GM23338 (cell line): ENCODE results near the gene HDAC8. TPM values are rescaled to one million over a fixed set of nuclear protein-coding genes. Genes with fewer than 3 reads are reported as not detected.

Source experiments
- ATAC-seq: fragments of 200-7000 bp; cut with Tn5 transposase; 3 replicates; pipeline ENCODE4 v1.9.1; 2020
- DNase-seq: peaks from one replicate; pipeline ENCODE4 v3.0.0-alpha.2; 2015; ENCODE audit warnings: low spot score
- H2AFZ ChIP-seq: fragments of 200-600 bp; sonication (generic); 2 replicates; pipeline ENCODE4 v1.8.0; 2016; ENCODE audit warnings: antibody characterized with exemption, mild to moderate bottlenecking, moderate library complexity
- H3F3A ChIP-seq: fragments of 200-600 bp; sonication (generic); replicated peaks from 2 replicates; pipeline ENCODE4 v1.8.0; 2017; ENCODE audit warnings: antibody characterized with exemption, mixed run types, low read depth
- H3K27ac ChIP-seq: fragments of 200-600 bp; sonication (generic); 2 replicates; pipeline ENCODE4 v1.6.1; 2016; ENCODE audit warnings: low read depth
- H3K27me3 ChIP-seq: fragments of 200-600 bp; sonication (generic); 2 replicates; pipeline ENCODE4 v1.8.0; 2016; ENCODE audit warnings: mild to moderate bottlenecking, mixed run types, moderate library complexity; ENCODE audit not compliant: insufficient read depth
- H3K36me3 ChIP-seq: fragments of 200-600 bp; sonication (generic); 2 replicates; pipeline ENCODE4 v1.8.0; 2016; ENCODE audit warnings: mild to moderate bottlenecking; ENCODE audit not compliant: insufficient read depth
- H3K4me1 ChIP-seq: fragments of 200-600 bp; sonication (generic); 2 replicates; pipeline ENCODE4 v1.8.0; 2016; ENCODE audit warnings: mild to moderate bottlenecking, moderate library complexity; ENCODE audit not compliant: insufficient read depth
- H3K4me2 ChIP-seq: fragments of 200-600 bp; sonication (generic); 2 replicates; pipeline ENCODE4 v1.7.1; 2017; ENCODE audit warnings: mixed run types
- H3K4me3 ChIP-seq: fragments of 200-600 bp; sonication (generic); 2 replicates; pipeline ENCODE4 v1.6.1; 2016; ENCODE audit warnings: mixed run types
- H3K79me2 ChIP-seq: fragments of 200-600 bp; sonication (generic); replicated peaks from 2 replicates; pipeline ENCODE4 v1.8.0; 2017; ENCODE audit warnings: mild to moderate bottlenecking; ENCODE audit not compliant: insufficient read depth
- H3K9me2 ChIP-seq: fragments of 200-600 bp; sonication (generic); 2 replicates; pipeline ENCODE4 v1.8.0; 2017; ENCODE audit not compliant: insufficient read depth
- H4K20me1 ChIP-seq: fragments of 200-600 bp; sonication (generic); replicated peaks from 2 replicates; pipeline ENCODE4 v1.8.0; 2017; ENCODE audit warnings: mild to moderate bottlenecking; ENCODE audit not compliant: insufficient read depth
- H3K27ac Mint-ChIP-seq: 2 replicates; pipeline ENCODE4 v1.8.0; 2020; ENCODE audit warnings: inconsistent platforms, mild to moderate bottlenecking, moderate library complexity, mixed read lengths
- H3K27me3 Mint-ChIP-seq: 3 replicates; pipeline ENCODE4 v1.8.0; 2022; ENCODE audit warnings: low read depth, mild to moderate bottlenecking, moderate library complexity, mixed read lengths, inconsistent platforms; ENCODE audit not compliant: insufficient read depth, poor library complexity
- H3K36me3 Mint-ChIP-seq: 3 replicates; pipeline ENCODE4 v1.8.0; 2021; ENCODE audit warnings: low read depth, mild to moderate bottlenecking, inconsistent platforms, moderate library complexity, mixed read lengths
- H3K4me1 Mint-ChIP-seq: 3 replicates; pipeline ENCODE4 v1.8.0; 2020; ENCODE audit warnings: mild to moderate bottlenecking, inconsistent platforms, mixed read lengths
- H3K4me3 Mint-ChIP-seq: 3 replicates; pipeline ENCODE4 v1.8.0; 2021; ENCODE audit warnings: moderate library complexity, mild to moderate bottlenecking, inconsistent platforms, mixed read lengths
- H3K9me3 Mint-ChIP-seq: 3 replicates; pipeline ENCODE4 v1.8.0; 2020; ENCODE audit warnings: moderate library complexity, mild to moderate bottlenecking, inconsistent platforms, mixed read lengths
- CREB1 ChIP-seq: fragments of 250-450 bp; sonication (Bioruptor Pico); IDR thresholded peaks from 2 replicates; pipeline ENCODE4 v1.5.0; 2020; ENCODE audit warnings: low read depth, mild to moderate bottlenecking, moderate library complexity
- EZH2 ChIP-seq: fragments of 200-600 bp; sonication (generic); IDR thresholded peaks from one replicate; pipeline ENCODE4 v1.8.0; 2017; ENCODE audit warnings: antibody characterized with exemption, mild to moderate bottlenecking, low read depth; ENCODE audit not compliant: unreplicated experiment
- EZH2phosphoT487 ChIP-seq: fragments of 200-600 bp; sonication (generic); IDR thresholded peaks from one replicate; pipeline ENCODE4 v1.8.1; 2018; ENCODE audit warnings: antibody characterized with exemption; ENCODE audit not compliant: unreplicated experiment
- POLR2AphosphoS5 ChIP-seq: IDR thresholded peaks from 2 replicates; pipeline ENCODE4 v1.6.1; 2016; ENCODE audit warnings: antibody characterized with exemption, low read depth
- STAT1 ChIP-seq: IDR thresholded peaks from one replicate; pipeline ENCODE4 v1.6.1; 2016; ENCODE audit warnings: antibody characterized with exemption; ENCODE audit not compliant: unreplicated experiment
- polyA plus RNA-seq: library from polyadenylated mRNA; unstranded; fragments of >200 nt; fragmentation: Nextera tagmentation; extraction: Ambion mirVana; gene quantifications from 2 replicates; pipeline ENCODE4 v1.2.1, GENCODE V29; 2016
- total RNA-seq: library from RNA; depleted of rRNA; stranded (reverse); fragments of >200 nt; shearing (Covaris generic); gene quantifications from 2 replicates; pipeline ENCODE4 v1.2.3, GENCODE V29; 2014
- TF ChIP-seq, protein P1 (sequence below): fragments of 250-450 bp; sonication (Bioruptor Pico); IDR thresholded peaks from 2 replicates; pipeline ENCODE4 v1.5.0; 2020; ENCODE audit warnings: mild to moderate bottlenecking, moderate library complexity
- TF ChIP-seq, protein P2 (sequence below): IDR thresholded peaks from one replicate; pipeline ENCODE4 v1.6.1; 2018; ENCODE audit warnings: antibody characterized with exemption; ENCODE audit not compliant: unreplicated experiment
- TF ChIP-seq, protein P3 (sequence below): IDR thresholded peaks from 2 replicates; pipeline ENCODE4 v1.6.1; 2016; ENCODE audit warnings: antibody characterized with exemption

HDAC8 gene
- total and polyA plus RNA-seq, 2 experiments from 2014 or later: 21.6 to 28.7 TPM

DNA sequence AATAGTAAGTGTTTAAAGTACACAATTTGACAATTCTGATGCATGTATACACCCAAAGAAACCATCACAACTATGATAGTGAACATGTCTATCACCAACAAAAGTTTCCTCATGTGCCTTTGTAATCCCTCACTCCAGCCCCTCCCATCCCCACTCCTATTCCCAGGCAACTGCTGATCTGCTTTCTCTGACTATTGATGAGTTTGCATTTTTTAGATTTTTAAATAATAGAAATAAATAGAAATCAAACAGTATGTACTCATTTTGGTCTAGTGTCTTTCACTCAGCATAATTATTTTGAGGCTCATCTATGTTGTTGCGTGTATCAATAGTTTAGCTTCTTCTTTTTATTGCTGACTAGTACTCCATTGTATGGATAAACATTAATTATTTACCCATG is 290.3 kb downstream of the HDAC8 start (continued):
- TF ChIP-seq, protein P1, sequence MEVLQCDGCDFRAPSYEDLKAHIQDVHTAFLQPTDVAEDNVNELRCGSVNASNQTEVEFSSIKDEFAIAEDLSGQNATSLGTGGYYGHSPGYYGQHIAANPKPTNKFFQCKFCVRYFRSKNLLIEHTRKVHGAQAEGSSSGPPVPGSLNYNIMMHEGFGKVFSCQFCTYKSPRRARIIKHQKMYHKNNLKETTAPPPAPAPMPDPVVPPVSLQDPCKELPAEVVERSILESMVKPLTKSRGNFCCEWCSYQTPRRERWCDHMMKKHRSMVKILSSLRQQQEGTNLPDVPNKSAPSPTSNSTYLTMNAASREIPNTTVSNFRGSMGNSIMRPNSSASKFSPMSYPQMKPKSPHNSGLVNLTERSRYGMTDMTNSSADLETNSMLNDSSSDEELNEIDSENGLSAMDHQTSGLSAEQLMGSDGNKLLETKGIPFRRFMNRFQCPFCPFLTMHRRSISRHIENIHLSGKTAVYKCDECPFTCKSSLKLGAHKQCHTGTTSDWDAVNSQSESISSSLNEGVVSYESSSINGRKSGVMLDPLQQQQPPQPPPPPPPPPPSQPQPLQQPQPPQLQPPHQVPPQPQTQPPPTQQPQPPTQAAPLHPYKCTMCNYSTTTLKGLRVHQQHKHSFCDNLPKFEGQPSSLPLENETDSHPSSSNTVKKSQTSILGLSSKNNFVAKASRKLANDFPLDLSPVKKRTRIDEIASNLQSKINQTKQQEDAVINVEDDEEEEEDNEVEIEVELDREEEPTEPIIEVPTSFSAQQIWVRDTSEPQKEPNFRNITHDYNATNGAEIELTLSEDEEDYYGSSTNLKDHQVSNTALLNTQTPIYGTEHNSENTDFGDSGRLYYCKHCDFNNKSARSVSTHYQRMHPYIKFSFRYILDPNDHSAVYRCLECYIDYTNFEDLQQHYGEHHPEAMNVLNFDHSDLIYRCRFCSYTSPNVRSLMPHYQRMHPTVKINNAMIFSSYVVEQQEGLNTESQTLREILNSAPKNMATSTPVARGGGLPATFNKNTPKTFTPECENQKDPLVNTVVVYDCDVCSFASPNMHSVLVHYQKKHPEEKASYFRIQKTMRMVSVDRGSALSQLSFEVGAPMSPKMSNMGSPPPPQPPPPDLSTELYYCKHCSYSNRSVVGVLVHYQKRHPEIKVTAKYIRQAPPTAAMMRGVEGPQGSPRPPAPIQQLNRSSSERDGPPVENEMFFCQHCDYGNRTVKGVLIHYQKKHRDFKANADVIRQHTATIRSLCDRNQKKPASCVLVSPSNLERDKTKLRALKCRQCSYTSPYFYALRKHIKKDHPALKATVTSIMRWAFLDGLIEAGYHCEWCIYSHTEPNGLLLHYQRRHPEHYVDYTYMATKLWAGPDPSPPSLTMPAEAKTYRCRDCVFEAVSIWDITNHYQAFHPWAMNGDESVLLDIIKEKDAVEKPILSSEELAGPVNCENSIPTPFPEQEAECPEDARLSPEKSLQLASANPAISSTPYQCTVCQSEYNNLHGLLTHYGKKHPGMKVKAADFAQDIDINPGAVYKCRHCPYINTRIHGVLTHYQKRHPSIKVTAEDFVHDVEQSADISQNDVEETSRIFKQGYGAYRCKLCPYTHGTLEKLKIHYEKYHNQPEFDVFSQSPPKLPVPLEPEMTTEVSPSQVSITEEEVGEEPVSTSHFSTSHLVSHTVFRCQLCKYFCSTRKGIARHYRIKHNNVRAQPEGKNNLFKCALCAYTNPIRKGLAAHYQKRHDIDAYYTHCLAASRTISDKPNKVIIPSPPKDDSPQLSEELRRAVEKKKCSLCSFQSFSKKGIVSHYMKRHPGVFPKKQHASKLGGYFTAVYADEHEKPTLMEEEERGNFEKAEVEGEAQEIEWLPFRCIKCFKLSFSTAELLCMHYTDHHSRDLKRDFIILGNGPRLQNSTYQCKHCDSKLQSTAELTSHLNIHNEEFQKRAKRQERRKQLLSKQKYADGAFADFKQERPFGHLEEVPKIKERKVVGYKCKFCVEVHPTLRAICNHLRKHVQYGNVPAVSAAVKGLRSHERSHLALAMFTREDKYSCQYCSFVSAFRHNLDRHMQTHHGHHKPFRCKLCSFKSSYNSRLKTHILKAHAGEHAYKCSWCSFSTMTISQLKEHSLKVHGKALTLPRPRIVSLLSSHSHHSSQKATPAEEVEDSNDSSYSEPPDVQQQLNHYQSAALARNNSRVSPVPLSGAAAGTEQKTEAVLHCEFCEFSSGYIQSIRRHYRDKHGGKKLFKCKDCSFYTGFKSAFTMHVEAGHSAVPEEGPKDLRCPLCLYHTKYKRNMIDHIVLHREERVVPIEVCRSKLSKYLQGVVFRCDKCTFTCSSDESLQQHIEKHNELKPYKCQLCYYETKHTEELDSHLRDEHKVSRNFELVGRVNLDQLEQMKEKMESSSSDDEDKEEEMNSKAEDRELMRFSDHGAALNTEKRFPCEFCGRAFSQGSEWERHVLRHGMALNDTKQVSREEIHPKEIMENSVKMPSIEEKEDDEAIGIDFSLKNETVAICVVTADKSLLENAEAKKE (CRISPR knock-in tag): no peak
- TF ChIP-seq EZH2phosphoT487 (no peak), STAT1 (no peak)
- TF ChIP-seq, protein P2, sequence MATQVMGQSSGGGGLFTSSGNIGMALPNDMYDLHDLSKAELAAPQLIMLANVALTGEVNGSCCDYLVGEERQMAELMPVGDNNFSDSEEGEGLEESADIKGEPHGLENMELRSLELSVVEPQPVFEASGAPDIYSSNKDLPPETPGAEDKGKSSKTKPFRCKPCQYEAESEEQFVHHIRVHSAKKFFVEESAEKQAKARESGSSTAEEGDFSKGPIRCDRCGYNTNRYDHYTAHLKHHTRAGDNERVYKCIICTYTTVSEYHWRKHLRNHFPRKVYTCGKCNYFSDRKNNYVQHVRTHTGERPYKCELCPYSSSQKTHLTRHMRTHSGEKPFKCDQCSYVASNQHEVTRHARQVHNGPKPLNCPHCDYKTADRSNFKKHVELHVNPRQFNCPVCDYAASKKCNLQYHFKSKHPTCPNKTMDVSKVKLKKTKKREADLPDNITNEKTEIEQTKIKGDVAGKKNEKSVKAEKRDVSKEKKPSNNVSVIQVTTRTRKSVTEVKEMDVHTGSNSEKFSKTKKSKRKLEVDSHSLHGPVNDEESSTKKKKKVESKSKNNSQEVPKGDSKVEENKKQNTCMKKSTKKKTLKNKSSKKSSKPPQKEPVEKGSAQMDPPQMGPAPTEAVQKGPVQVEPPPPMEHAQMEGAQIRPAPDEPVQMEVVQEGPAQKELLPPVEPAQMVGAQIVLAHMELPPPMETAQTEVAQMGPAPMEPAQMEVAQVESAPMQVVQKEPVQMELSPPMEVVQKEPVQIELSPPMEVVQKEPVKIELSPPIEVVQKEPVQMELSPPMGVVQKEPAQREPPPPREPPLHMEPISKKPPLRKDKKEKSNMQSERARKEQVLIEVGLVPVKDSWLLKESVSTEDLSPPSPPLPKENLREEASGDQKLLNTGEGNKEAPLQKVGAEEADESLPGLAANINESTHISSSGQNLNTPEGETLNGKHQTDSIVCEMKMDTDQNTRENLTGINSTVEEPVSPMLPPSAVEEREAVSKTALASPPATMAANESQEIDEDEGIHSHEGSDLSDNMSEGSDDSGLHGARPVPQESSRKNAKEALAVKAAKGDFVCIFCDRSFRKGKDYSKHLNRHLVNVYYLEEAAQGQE: no peak

DNA sequence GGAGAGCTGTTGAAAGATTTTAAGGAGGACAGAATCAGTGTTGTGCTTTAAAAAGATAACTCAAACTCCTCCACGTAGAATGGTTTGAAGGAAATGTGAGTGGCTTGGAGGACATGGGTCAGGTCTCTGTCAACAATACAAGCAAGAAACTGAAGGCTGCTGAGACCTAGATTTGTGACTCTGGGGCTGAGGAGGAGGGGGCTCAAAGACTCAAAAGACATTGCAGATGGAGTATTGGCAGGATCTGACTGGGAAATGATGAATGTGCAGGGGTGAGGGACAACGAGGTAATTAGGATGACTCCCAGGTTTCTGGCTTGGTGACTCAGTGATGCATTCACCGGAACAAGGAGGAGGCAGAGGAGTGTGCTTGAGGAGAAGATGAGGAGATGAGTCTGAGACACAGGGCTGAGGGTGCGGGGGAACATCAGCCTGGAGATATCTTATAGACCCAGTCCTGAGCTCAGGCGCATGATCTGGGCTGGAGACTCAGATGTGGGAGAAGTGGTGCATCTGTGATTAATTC is 292.3 kb downstream of the HDAC8 start:
- Mint-ChIP-seq H3K9me3 (no peaks in the 10 kb centered on the region), H3K36me3 (peaks cover 11% of the 10 kb centered on the region)
- TF ChIP-seq, protein P2: no peak
- TF ChIP-seq EZH2 (no peak), CREB1 (no peak), POLR2AphosphoS5 (no peak)
- TF ChIP-seq, protein P3, sequence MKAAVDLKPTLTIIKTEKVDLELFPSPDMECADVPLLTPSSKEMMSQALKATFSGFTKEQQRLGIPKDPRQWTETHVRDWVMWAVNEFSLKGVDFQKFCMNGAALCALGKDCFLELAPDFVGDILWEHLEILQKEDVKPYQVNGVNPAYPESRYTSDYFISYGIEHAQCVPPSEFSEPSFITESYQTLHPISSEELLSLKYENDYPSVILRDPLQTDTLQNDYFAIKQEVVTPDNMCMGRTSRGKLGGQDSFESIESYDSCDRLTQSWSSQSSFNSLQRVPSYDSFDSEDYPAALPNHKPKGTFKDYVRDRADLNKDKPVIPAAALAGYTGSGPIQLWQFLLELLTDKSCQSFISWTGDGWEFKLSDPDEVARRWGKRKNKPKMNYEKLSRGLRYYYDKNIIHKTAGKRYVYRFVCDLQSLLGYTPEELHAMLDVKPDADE: no peak

More for the DNA sequence above, 292.3 kb downstream of the HDAC8 start:
- H3K4me1 Mint-ChIP-seq: peaks cover 16% of the 10 kb centered on the region
- H3K27ac Mint-ChIP-seq: no peak overlapping the region
- no peaks in the 10 kb centered on the region for H3K27me3 ChIP-seq
- H3K4me3 Mint-ChIP-seq: no peak overlapping the region
- H3K27me3 Mint-ChIP-seq: peaks cover 4% of the 10 kb centered on the region
- H3K4me2 ChIP-seq: no peak overlapping the region
- no peak for DNase-seq
- no peaks in the 10 kb centered on the region for H3K9me2 ChIP-seq
- peaks cover 8% of the 10 kb centered on the region; the same call in 1 of the 2 replicates for H3K4me1 ChIP-seq
- no peak for ATAC-seq
- H3F3A ChIP-seq: peaks cover 5% of the 10 kb centered on the region; the same call in 1 of the 2 replicates
- no peak overlapping the region for H3K27ac ChIP-seq
- peaks cover 5% of the 10 kb centered on the region for H4K20me1 ChIP-seq
- no peaks in the 10 kb centered on the region for H3K36me3 ChIP-seq
- H2AFZ ChIP-seq: no peak overlapping the region
- no peak overlapping the region for H3K4me3 ChIP-seq
- peaks cover 16% of the 10 kb centered on the region for H3K79me2 ChIP-seq
